ENCODE results near the gene SRPRA.

DNA sequence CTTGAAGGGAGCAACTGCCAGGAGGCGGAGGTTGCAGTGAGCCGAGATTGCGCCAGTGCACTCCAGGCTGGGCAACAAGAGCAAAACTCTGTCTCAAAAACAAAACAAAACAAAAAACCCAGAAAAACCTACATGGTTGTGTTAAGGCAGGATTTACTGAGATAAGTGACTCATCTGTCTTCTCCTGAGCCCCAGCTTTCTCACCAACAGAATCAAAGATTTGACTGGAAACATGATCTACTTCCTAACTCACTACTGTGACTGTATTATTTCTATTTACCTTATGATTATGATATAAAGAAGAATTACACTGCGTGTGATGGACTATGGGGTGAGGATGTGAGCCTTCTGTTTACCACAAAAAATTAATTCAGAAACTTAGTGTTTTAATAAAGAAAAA, 35.3 kb downstream of the SRPRA start:
- TF ChIP-seq POLR2AphosphoS5 (IDR thresholded peaks at IDR 0.05; ENCODE audit: borderline replicate concordance, low read depth, low read length) (no peak), EZH2 (IDR thresholded peaks at IDR 0.05) (no peak), FOXP2 (optimal IDR thresholded peaks at IDR 0.05; ENCODE audit: control extremely low read depth, extremely low read length, insufficient read depth) (no peak)

All from SK-N-MC (cell line).